HAP-1 (cell line): ENCODE measurements around the gene CNTN4.
"Not testable (repeated sequence)": the region's sequence is repeated elsewhere in the genome, so short reads cannot be mapped to it uniquely, and the experiment has no call there.

Experiments used
- DNase-seq, 2 experiments: peaks; one replicate each; pipeline ENCODE4 v3.0.0-alpha.2; 2016 to 2020; ENCODE audit warnings: low spot score in 2 of 2
- H3K27me3 ChIP-seq: fragments of 250-450 bp; sonication (Bioruptor Pico); 2 replicates; pipeline ENCODE4 v1.5.1; 2020; ENCODE audit warnings: low read depth, mild to moderate bottlenecking, moderate library complexity
- H3K36me3 ChIP-seq: fragments of 250-450 bp; sonication (Bioruptor Pico); replicated peaks from 2 replicates; pipeline ENCODE4 v1.5.1; 2020; ENCODE audit warnings: mild to moderate bottlenecking
- H3K4me1 ChIP-seq: fragments of 250-450 bp; sonication (Bioruptor Pico); 2 replicates; pipeline ENCODE4 v1.5.1; 2020; ENCODE audit warnings: mild to moderate bottlenecking
- H3K4me3 ChIP-seq: fragments of 250-450 bp; sonication (Bioruptor Pico); 2 replicates; pipeline ENCODE4 v1.5.1; 2020; ENCODE audit warnings: mild to moderate bottlenecking, moderate library complexity
- H3K9me3 ChIP-seq: fragments of 250-450 bp; sonication (Bioruptor Pico); 2 replicates; pipeline ENCODE4 v1.5.1; 2020; ENCODE audit warnings: mild to moderate bottlenecking, moderate library complexity
- in situ Hi-C: fragments of 300-500 bp; cut with MboI; formaldehyde crosslinking; loops from 3 replicates; pipeline ENCODE4 v1.14.3; 2020; ENCODE audit warnings: low sequenced_read_pairs, inconsistent platforms, mixed read lengths

The CNTN4 gene

GRCh38 chr3:2976212-2976611 lies 877.5 kb downstream of the CNTN4 start:
- Histone ChIP-seq H3K9me3 (no peaks in the 10 kb centered on the region), H3K36me3 (no peaks in the 10 kb centered on the region), H3K4me3 (no peak overlapping the region), H3K27me3 (0 out of 2 replicates have a peak, but pooled peaks cover 2% of the 10 kb centered on the region), H3K4me1 (no peaks in the 10 kb centered on the region)
- DNase-seq, result no peak
- in situ Hi-C loops, result no loop called here

GRCh38 chr3:2976796-2977195 lies 878.1 kb downstream of the CNTN4 start:
- in situ Hi-C loops, result no loop called here
- 0 out of 2 replicates have a peak, but pooled peaks cover 2% of the 10 kb centered on the region for H3K27me3 ChIP-seq
- no peaks in the 10 kb centered on the region for H3K4me1 ChIP-seq
- no peak for DNase-seq
- H3K4me3 ChIP-seq, result no peak overlapping the region
- no peaks in the 10 kb centered on the region for H3K9me3 ChIP-seq
- no peaks in the 10 kb centered on the region for H3K36me3 ChIP-seq

- no peaks in the 10 kb centered on the region for H3K4me1 ChIP-seq
- in situ Hi-C loops, result no loop called here
- H3K27me3 ChIP-seq, result no peaks in the 10 kb centered on the region
- H3K4me3 ChIP-seq, result no peak overlapping the region
- H3K36me3 ChIP-seq, result no peaks in the 10 kb centered on the region
- DNase-seq, result no peak
- H3K9me3 ChIP-seq, result no peaks in the 10 kb centered on the region
These were observed 880.5 kb downstream of the CNTN4 start for GRCh38 chr3:2978977-2979732.

- in situ Hi-C loops, result no loop called here
- H3K4me3 ChIP-seq, result no peak overlapping the region
- H3K9me3 ChIP-seq, result no peaks in the 10 kb centered on the region
- no peaks in the 10 kb centered on the region for H3K27me3 ChIP-seq
- DNase-seq, result no peak
- no peaks in the 10 kb centered on the region for H3K36me3 ChIP-seq
- no peaks in the 10 kb centered on the region for H3K4me1 ChIP-seq
These were observed 885.6 kb downstream of the CNTN4 start for GRCh38 chr3:2984005-2984830.

- DNase-seq, result no peak
- no peaks in the 10 kb centered on the region for H3K9me3 ChIP-seq
- H3K36me3 ChIP-seq, result no peaks in the 10 kb centered on the region
- in situ Hi-C loops, result no loop called here
- no peak overlapping the region for H3K4me3 ChIP-seq
- no peaks in the 10 kb centered on the region for H3K4me1 ChIP-seq
- H3K27me3 ChIP-seq, result no peaks in the 10 kb centered on the region
These were observed 886.2 kb downstream of the CNTN4 start for GRCh38 chr3:2984831-2985220.

GRCh38 chr3:2985479-2985878 lies 886.8 kb downstream of the CNTN4 start:
- no peak overlapping the region for H3K4me3 ChIP-seq
- no peaks in the 10 kb centered on the region for H3K4me1 ChIP-seq
- no peaks in the 10 kb centered on the region for H3K36me3 ChIP-seq
- H3K9me3 ChIP-seq, result no peaks in the 10 kb centered on the region
- DNase-seq, result no peak
- no peaks in the 10 kb centered on the region for H3K27me3 ChIP-seq
- in situ Hi-C loops, result no loop called here

- in situ Hi-C loops, result no loop called here
- no peak for DNase-seq
- Histone ChIP-seq H3K36me3 (no peaks in the 10 kb centered on the region), H3K4me1 (no peaks in the 10 kb centered on the region), H3K9me3 (no peaks in the 10 kb centered on the region), H3K4me3 (no peak overlapping the region), H3K27me3 (no peaks in the 10 kb centered on the region)
These were observed 893.9 kb downstream of the CNTN4 start for GRCh38 chr3:2992534-2992933.

- H3K4me1 ChIP-seq, DNase-seq, in situ Hi-C loops, H3K36me3 ChIP-seq, H3K27me3 ChIP-seq, H3K4me3 ChIP-seq, H3K9me3 ChIP-seq: not testable (repeated sequence)
These were observed 894.5 kb downstream of the CNTN4 start for GRCh38 chr3:2993130-2993529.

- in situ Hi-C loops, result no loop called here
- DNase-seq, result no peak
These were observed 895.1 kb downstream of the CNTN4 start for GRCh38 chr3:2993736-2994135.

GRCh38 chr3:2995195-2995594 lies 896.5 kb downstream of the CNTN4 start:
- in situ Hi-C loops, result no loop called here
- Histone ChIP-seq H3K36me3 (no peaks in the 10 kb centered on the region), H3K9me3 (no peaks in the 10 kb centered on the region), H3K27me3 (no peaks in the 10 kb centered on the region), H3K4me3 (no peak overlapping the region), H3K4me1 (no peaks in the 10 kb centered on the region)
- DNase-seq, result no peak

More at GRCh38 chr3:2993736-2994135, 895.1 kb downstream of the CNTN4 start:
- Histone ChIP-seq H3K9me3 (no peaks in the 10 kb centered on the region), H3K4me1 (no peaks in the 10 kb centered on the region), H3K36me3 (no peaks in the 10 kb centered on the region), H3K4me3 (no peak overlapping the region), H3K27me3 (no peaks in the 10 kb centered on the region)

GRCh38 chr3:3005146-3005744 lies 906.6 kb downstream of the CNTN4 start:
- Histone ChIP-seq H3K36me3 (no peaks in the 10 kb centered on the region), H3K4me1 (no peaks in the 10 kb centered on the region), H3K4me3 (no peak overlapping the region), H3K9me3 (no peaks in the 10 kb centered on the region), H3K27me3 (no peaks in the 10 kb centered on the region; the same call in 1 of the 2 replicates)
- no peak for DNase-seq
- in situ Hi-C loops, result no loop called here

GRCh38 chr3:3013317-3014052 lies 914.8 kb downstream of the CNTN4 start:
- Histone ChIP-seq H3K4me3 (no peak overlapping the region), H3K36me3 (no peaks in the 10 kb centered on the region), H3K4me1 (no peaks in the 10 kb centered on the region), H3K9me3 (no peaks in the 10 kb centered on the region), H3K27me3 (peaks cover 7% of the 10 kb centered on the region; the same call in 1 of the 2 replicates)
- DNase-seq, result no peak
- in situ Hi-C loops, result no loop called here

- H3K4me3 ChIP-seq, result no peak overlapping the region
- no peaks in the 10 kb centered on the region for H3K9me3 ChIP-seq
- no peaks in the 10 kb centered on the region for H3K4me1 ChIP-seq
- no peaks in the 10 kb centered on the region for H3K36me3 ChIP-seq
- peak; percentile 7 to 21 for DNase-seq
- in situ Hi-C loops, result no loop called here
- peaks cover 11% of the 10 kb centered on the region; the same call in 1 of the 2 replicates for H3K27me3 ChIP-seq
These were observed 916.8 kb downstream of the CNTN4 start for GRCh38 chr3:3015185-3016089.
